Cortex of kidney (tissue), 1 donor: ENCODE results near the gene ZNF155.

ENCODE experiments used
- DNase-seq: peaks from one replicate; lab custom pipeline; 2025; lab: John Stamatoyannopoulos, UW

Gene ZNF155

DNA sequence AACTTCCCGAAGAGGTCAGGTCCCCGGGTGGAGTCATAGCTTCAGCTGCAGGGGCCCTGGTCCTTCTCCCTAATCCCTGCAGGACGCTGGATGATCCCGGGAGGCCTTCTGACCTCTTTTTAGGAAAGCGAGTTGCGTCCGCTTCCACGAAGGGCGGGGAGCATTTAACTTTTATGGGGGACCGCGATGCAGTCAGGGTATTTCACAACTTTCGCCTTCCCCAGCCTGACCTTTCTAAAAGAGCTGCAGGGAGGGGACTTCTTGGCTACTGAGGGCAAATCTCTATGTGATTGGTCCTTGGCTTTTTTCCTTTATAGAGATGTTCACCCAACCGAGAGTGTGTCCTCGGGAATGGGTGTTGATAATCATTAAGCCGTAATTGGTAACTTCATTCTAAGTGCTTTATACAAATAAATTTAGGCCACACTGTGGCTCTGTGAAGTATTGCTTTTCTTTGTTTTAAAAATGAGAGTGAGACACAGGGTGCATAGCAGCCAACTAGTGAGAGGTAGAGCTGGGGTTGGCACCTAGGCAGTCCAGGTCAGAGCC, 19.5 kb downstream of the ZNF155 start:
- DNase-seq: no peak

DNA sequence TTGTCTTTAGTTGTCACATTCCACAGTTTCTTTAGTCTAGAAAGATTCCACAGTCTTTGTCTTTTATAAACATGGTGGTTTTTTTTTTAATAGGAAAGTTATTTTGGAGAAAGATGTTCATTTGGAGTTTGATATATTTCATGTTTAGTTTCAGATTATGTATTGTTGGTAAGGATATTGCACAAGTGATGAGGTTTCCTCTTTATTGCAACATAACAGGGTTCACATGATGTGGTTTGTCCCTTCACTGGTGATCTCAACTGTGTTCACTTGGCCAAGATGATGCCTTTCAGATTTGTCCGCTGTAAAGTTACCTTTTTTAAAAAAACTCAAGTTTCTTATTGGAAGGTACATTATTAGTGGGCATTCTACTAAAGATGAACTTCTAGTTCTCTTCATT, 22.0 kb downstream of the ZNF155 start:
- no peak for DNase-seq

DNA sequence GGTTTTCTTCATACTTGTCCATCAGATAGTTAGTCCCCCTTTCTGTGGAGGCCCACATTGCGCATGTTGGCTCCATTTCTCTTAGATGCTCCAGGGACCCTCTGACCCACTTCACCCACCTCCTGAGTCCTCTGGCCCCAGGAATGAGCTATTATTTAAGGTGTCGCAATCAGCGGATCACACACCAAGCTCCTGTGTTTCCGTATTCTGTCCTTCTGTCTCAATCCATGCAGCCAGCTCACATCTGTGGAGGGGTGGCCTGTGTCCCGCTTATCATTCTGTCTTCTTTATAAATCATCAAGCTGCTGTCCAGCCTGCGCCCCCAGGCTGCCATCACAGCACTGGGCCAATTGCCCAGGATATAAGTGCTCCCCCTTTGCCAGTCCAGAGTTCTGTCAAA, 23.5 kb downstream of the ZNF155 start:
- no peak for DNase-seq

DNA sequence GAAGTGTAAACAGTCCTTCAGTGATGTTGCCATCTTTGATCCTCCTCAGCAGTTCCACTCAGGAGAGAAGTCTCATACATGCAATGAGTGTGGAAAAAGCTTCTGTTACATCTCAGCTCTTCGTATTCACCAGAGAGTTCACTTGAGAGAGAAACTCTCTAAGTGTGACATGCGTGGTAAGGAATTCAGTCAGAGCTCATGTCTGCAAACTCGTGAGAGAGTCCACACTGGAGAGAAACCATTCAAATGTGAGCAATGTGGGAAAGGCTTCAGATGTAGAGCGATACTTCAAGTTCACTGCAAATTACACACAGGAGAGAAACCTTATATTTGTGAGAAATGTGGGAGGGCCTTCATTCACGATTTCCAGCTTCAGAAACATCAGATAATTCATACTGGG, 26.5 kb downstream of the ZNF155 start:
- no peak for DNase-seq

DNA sequence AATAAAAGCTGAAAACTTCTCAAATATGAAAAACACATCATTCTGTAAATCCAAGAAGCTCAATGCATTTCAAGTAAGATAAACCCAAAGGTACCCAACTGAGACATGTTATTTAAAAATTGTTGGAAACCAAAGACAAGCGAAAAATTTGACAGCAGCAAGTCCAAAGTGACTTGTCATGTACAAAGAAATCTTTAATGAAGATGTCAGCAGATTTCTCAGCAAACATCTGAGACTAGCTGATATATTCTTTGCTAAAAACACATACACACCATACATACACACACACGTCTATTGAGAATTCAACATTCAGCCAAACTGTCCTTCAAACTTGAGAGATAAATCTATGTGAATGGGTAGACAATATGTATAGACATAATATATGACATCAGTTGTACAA, 35.5 kb downstream of the ZNF155 start:
- no peak for DNase-seq

DNA sequence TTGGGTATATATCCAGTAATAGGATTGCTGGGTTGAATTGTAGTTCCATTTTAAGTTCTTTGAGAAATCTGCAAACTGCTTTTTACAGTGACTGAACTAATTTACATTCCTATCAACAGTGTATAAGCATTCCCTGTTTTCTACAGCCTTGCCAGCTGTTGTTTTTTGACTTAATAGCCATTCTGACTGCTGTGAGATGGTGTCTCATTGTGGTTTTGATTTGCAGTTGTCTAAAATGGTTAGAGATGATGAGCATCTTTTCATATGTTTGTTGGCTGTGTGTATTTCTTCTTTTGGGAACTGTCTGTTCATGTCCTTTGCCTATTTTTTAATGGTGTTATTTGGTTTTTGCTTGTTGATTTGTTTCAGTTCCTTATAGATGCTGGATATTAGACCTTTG, 37.2 kb downstream of the ZNF155 start:
- no peak for DNase-seq

DNA sequence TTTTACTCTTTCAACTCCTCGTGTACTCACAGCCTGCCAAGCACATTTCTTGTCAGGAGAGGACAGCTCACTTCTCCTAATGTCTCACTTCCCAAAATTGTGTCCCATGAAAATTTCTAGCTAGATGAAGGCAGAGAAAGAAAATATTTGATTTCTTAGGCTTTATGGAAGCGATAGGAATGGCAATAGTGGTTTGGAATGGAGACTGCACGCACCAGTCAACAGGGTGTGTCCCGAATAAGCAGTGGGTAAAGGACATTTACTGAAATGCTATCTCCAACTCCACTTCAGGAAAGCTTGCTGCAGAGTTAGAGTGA, 40.9 kb downstream of the ZNF155 start:
- no peak for DNase-seq

DNA sequence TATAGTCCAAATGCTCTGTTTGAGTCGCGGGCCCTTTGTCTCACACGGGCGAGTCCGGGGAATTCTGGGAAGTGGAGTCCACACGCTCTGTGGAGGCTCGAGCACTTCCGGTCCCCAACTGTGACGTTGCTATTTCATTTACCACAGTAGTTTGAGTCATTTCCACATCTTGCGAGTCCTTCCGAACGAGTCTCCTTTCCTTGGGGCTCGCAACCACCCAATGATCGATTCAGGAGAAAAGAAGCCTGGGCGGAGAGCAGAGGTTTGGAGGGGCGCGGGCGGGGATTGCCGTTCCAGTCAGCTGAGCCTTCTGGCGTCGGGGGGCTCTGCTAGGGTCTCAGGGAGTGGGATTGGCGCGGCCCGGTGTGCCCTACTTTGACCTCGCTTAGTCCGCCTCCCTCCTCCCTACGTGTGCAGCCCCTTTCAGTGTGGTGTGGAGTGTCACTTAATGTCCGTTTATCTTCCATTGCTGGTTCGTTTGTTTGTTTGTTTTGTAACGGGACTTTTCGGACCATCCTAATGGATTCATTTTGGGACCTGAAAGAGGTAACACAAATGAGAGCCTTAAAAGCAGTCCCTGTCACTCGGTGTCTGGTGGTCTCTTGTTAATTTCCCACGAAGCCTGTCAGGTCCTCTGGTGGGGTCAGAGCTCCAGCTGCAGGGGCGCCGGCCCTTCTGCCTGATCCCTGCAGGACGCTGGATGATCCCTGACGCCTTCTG, 41.4 kb downstream of the ZNF155 start, which contains the start of gene ZNF222:
ZNF222 (plus strand) TSS at position 163 of the 720 bp plus-strand sequence; CDS start at position 221, 58 bp downstream.
- no peak for DNase-seq

DNA sequence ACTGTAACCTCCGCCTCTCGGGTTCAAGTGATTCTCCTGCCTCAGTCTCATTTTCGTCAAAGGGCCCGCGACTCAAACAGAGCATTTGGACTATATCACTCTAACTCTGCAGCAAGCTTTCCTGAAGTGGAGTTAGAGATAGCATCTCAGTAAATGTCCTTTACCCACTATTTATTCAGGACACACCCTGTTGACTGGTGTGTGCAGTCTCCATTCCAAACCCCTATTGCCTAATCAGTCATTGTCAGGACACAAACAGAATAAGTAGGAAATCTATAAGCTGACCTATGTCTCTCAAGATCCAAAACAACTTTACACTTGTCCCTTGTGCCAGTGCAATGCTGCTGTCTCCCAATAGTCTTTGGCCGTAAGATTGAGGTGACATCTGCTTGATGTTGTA, 42.6 kb downstream of the ZNF155 start:
- no peak for DNase-seq

DNA sequence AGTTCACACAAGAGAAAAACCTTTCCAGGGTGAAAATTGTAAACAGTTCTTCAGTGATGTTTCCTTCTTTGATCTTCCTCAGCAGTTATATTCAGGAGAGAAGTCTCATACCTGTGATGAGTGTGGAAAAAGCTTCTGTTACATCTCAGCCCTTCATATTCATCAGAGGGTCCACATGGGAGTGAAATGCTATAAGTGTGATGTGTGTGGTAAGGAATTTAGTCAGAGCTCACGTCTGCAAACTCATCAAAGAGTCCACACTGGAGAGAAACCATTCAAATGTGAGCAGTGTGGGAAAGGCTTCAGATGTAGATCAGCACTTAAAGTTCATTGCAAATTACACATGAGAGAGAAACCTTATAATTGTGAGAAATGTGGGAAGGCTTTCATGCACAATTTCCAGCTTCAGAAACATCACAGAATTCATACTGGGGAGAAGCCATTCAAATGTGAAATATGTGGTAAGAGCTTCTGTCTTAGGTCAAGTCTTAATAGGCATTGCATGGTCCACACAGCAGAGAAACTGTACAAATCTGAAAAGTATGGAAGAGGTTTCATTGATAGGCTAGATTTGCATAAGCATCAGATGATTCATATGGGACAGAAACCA, 48.1 kb downstream of the ZNF155 start:
- no peak for DNase-seq

DNA sequence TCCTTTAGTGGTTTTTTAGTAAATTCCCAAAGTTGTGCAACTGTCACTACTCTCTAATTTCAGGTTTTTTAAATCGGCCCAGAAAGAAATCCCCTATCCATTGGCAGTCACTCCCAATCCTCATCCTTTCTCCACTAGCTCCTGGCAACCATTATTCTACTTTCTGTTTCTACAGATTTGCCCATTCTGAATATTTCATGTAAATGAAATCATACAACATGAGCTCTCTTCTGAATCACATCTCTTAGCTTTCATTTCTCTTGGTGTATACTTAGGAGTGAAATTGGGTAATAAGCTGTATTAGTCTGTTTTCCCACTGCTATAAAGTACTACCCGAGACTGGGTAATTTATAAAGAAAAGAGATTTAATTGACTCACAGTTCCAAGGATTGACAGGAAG, 58.2 kb downstream of the ZNF155 start:
- no peak for DNase-seq
